ENCODE results near the gene PTTG1IP. TPM values are rescaled to one million over a fixed set of nuclear protein-coding genes. Genes with fewer than 3 reads are reported as not detected.
"Not testable (repeated sequence)": the region's sequence is repeated elsewhere in the genome, so short reads cannot be mapped to it uniquely, and the experiment has no call there.

Gene PTTG1IP
- 464 and 500 TPM in 2 replicates for total RNA-seq

GRCh38 chr21:44873356-44874239 is at the start of gene PTTG1IP:
Gene PTTG1IP, minus strand, starts transcription at chr21:44873690. Its CDS starts 74 bp downstream, at chr21:44873616.
- no peak for DNase-seq (ENCODE audit: extremely low read depth, low read depth, low spot score)

DNA sequence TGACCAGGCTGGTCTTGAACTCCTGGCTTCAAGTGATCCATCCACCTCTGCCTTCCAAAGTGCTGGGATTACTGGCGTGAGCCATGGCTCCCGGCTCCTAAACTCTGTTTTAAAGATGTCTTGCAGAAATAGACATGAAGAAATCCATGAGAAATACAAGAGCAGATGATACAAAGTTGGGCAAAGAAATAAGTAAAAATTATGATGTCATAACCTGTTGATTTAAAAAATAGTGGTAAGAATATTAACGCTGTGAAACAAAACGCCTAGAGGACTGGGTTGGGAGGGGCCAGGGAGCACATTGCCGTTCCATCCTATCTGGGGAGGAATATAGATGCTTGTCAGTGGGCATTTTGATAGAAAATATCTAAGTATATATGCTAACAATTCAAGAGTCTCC is 48.4 kb upstream of the PTTG1IP start:
- DNase-seq (ENCODE audit: extremely low read depth, low read depth, low spot score): no peak

DNA sequence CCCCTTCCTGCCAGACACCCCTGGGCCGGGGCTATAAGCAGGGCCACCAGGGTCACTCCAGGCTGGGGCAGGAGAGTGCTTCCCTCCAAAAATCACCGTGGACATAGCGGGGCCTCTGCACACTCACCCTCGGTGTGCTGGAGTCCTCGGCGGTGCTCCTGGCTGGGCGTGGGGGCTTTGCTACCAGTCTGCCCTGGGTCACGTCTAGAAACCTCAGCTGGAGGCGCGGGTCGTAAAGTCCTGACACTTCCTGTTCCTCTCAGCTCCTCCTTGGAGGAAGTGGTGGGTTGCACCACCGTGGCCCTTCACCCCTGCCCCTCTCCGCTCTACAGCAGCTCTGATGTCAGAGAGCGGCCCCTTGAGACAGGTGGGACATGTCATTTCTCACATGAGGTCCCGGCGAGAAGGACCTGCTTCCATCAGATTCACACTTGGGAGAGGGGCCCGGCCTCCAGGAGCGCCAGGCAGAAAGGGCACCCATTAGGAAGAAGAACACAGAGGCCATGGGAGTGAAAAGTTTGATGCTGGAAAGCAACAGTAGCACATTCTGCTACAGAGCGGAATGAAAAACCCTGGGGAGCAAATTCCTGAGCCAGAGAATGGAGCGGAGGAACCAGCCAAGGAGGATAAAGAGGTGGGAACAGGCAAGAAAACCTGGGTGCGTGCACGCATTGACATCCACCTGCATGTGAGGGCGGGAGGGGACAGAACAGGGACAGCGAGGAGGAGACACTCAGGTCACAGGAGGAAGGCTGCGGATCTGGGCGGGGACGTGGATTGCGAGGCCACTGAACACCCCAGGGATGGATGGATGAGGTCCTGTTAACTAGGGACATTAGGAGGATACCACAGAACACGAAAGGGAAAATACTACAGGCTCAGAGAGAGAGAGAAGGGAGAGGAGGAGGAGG is 47.5 kb upstream of the PTTG1IP start, which contains the start of gene ITGB2:
Gene ITGB2, minus strand, starts transcription at position 206 of the 911 bp plus-strand sequence. CDS start 10,117 bp downstream, outside the sequence.
- DNase-seq (ENCODE audit: extremely low read depth, low read depth, low spot score): no peak

- no peak for DNase-seq (ENCODE audit: extremely low read depth, low read depth, low spot score)
Measured at GRCh38 chr21:44919913-44920693, 46.6 kb upstream of the PTTG1IP start.

GRCh38 chr21:44919111-44919912 is 45.8 kb upstream of the PTTG1IP start:
- DNase-seq (ENCODE audit: extremely low read depth, low read depth, low spot score): no peak

- DNase-seq (ENCODE audit: extremely low read depth, low read depth, low spot score): no peak
Measured at GRCh38 chr21:44918581-44919033, 45.1 kb upstream of the PTTG1IP start.

- DNase-seq (ENCODE audit: extremely low read depth, low read depth, low spot score): no peak
Measured at GRCh38 chr21:44918107-44918470, 44.6 kb upstream of the PTTG1IP start.

DNA sequence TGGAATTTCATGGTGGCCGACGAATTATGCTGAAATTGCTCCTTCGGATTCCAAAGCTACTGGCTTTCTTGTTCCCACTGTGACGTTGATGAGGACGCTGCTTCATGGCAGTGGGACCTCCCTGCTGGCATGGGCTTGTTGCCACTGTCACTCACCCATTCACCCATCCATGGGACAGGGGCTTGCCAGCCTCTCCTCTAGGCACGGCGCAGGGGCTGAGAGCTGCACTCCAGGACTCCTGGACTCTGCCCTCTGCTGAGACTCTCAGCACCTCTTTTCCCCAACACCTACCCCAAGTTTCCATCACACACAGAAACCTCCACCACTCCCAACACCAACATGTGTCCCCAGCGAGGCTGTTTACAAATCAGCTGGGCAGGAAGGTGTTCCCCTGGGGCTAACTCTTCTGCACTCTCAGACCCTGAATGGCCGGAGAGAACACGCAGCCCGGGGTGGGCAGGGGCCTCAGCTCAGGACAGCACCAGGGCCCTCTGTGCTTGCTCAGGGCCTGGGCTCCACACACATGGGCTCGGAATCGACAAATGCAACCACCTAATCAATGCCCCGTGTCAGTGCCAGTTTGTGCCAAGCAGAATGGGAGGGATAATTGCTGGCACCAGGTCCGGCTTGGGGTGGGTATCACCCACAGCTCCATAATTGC is 44.1 kb upstream of the PTTG1IP start:
- DNase-seq (ENCODE audit: extremely low read depth, low read depth, low spot score): no peak

- no peak for DNase-seq (ENCODE audit: extremely low read depth, low read depth, low spot score)
Measured at GRCh38 chr21:44916965-44917364, 43.5 kb upstream of the PTTG1IP start.

DNA sequence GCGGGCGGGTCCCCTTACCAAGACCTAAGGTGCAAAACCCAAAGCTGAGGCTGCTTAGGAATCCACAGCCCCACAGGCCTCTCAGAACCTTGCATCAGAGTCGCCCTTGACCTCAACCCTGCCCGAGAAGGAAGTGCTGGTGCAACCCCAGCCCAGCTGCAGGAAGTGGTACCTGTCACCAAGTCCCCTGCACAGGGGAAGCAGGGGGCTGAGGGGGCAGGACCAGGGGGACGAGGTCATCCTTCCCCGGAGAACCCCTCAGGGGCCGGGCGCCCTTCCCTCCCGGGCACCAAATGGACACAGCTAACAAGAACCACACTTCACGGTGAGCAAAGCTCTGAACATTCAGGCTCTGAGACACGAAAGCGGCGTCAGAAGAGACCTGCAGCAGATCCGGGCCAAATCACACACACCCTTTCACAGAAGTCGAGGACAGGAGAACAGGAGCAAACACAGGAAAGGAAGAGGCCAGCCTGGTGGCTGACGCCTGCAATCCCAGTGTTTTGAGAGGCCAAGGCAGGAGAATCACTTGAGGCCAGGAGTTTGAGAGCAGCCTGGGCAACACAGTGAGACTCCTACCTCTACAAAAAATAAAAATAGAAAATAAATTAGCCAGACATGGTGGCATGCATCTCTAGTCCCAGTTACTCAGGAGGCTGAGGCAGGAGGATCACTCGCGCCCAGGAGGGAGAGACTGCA is 40.8 kb upstream of the PTTG1IP start:
- no peak for DNase-seq (ENCODE audit: extremely low read depth, low read depth, low spot score)

- DNase-seq (ENCODE audit: extremely low read depth, low read depth, low spot score): no peak
Measured at GRCh38 chr21:44913425-44914175, 40.1 kb upstream of the PTTG1IP start.

DNA sequence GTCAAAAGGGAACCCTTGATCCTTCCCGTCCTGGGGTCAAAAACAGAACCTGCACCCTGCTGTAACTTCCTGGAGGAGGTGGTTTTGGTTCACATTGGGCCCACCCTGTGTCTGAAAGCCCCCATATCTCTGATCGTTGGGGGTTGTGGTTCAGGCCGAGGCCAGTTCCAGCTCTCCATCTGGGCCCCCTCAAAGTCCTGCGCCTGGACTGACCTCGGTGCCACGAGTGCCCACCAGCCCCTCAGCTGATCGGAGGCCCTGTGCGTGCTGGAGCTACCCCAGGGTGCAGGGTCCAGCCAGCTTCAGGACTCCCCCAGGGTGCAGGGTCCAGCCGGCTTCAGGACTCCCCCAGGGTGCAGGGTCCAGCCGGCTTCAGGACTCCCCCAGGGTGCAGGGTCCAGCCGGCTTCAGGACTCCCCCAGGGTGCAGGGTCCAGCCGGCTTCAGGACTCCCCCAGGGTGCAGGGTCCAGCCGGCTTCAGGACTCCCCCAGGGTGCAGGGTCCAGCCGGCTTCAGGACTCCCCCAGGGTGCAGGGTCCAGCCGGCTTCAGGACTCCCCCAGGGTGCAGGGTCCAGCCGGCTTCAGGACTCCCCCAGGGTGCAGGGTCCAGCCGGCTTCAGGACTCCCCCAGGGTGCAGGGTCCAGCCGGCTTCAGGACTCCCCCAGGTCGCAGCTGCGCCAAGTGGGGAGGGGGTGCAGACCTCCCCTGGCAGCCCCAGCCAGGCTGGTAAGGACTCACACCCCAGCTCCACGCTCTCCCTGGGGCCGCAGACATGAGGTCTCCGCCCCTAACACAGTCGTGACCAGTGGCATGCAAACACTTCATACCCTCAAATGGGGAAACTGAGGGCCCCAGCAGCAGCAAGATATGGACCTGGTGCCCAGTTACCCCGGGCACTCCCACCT is 39.3 kb upstream of the PTTG1IP start:
- DNase-seq (ENCODE audit: extremely low read depth, low read depth, low spot score): not testable (repeated sequence)

GRCh38 chr21:44912158-44912473 is 38.6 kb upstream of the PTTG1IP start:
- no peak for DNase-seq (ENCODE audit: extremely low read depth, low read depth, low spot score)

- no peak for DNase-seq (ENCODE audit: extremely low read depth, low read depth, low spot score)
Measured at GRCh38 chr21:44911384-44912157, 38.1 kb upstream of the PTTG1IP start.

DNA sequence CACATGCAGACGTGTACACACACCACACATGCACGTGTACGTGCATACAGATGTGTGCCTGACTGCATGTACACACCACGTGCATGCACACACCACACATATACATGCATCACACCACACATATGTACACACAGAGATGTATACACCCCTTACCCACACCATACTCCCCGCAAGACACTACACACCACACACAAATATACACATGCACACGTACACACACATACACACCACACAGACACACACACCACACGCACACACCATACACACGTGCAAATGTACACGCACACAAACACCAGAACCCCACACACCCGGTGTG is 37.5 kb upstream of the PTTG1IP start:
- no peak for DNase-seq (ENCODE audit: extremely low read depth, low read depth, low spot score)
